K562 (cell line): ENCODE results near the gene FAM20B. TPM values are rescaled to one million over a fixed set of nuclear protein-coding genes. Genes with fewer than 3 reads are reported as not detected.

ENCODE experiments used
- CHD1 ChIP-seq: fragments of 200-600 bp; sonication (generic); IDR thresholded peaks from one replicate; pipeline ENCODE4 v1.6.1; 2012; ENCODE audit warnings: mild to moderate bottlenecking, moderate library complexity, low read length, inconsistent platforms
- CXXC5 ChIP-seq: fragments of 250-450 bp; sonication (Bioruptor Pico); IDR thresholded peaks from 2 replicates; pipeline ENCODE4 v1.8.0; 2022; ENCODE audit warnings: inconsistent platforms, mild to moderate bottlenecking, moderate library complexity
- E2F3 ChIP-seq: fragments of 250-450 bp; sonication (Bioruptor Pico); IDR thresholded peaks from 2 replicates; pipeline ENCODE4 v1.4.0; 2020; ENCODE audit warnings: mild to moderate bottlenecking
- E2F5 ChIP-seq: sonication (generic); formaldehyde crosslinking; IDR thresholded peaks from 2 replicates; pipeline ENCODE4 v1.8.0; 2022; ENCODE audit warnings: mild to moderate bottlenecking, missing genetic modification reagents
- EP400 ChIP-seq: fragments of 450-650 bp; IDR thresholded peaks from 2 replicates; pipeline ENCODE4 v1.6.1; 2017; ENCODE audit warnings: antibody characterized with exemption, mild to moderate bottlenecking, moderate library complexity
- FOXK1 ChIP-seq: sonication (generic); formaldehyde crosslinking; IDR thresholded peaks from 2 replicates; pipeline ENCODE4 v1.8.0; 2022; ENCODE audit warnings: missing genetic modification reagents, mild to moderate bottlenecking, borderline replicate concordance
- FOXK2 ChIP-seq, 2 experiments: fragments of 450-650 bp; IDR thresholded peaks in 1 of 2; conservative IDR thresholded peaks in 1 of 2; 2 replicates each; pipeline ENCODE4 v1.6.1; 2016; ENCODE audit warnings: low read depth in 2 of 2, mild to moderate bottlenecking in 1 of 2
- GTF2F1 ChIP-seq: IDR thresholded peaks from 2 replicates; pipeline ENCODE4 v1.6.1; 2011; ENCODE audit warnings: low read depth, low read length, improper control_type of control experiment
- HDAC8 ChIP-seq: fragments of 450-650 bp; IDR thresholded peaks from 2 replicates; pipeline ENCODE4 v1.6.1; 2016; ENCODE audit warnings: mild to moderate bottlenecking, missing genetic modification characterization, moderate library complexity, missing compliant biosample characterization
- JUN ChIP-seq, 2 experiments: sonication (generic) in 1 of 2; formaldehyde crosslinking in 1 of 2; IDR thresholded peaks; 2 replicates each; pipeline versions ENCODE4 v1.6.1 to v1.8.0; 2012 to 2022; ENCODE audit warnings: borderline replicate concordance in 2 of 2, mild to moderate bottlenecking in 2 of 2, improper control_type of control experiment in 1 of 2, low read depth in 1 of 2, low read length in 1 of 2, missing genetic modification reagents in 1 of 2
- POLR2B ChIP-seq: fragments of 450-650 bp; IDR thresholded peaks from 2 replicates; pipeline ENCODE4 v1.6.1; 2018; ENCODE audit warnings: low read depth; ENCODE audit not compliant: partially characterized antibody
- SMAD3 ChIP-seq: fragments of 450-650 bp; formaldehyde crosslinking; conservative IDR thresholded peaks from 2 replicates; pipeline ENCODE4 v1.4.0; 2020; ENCODE audit warnings: mild to moderate bottlenecking
- SOX6 ChIP-seq: fragments of 450-650 bp; IDR thresholded peaks from 2 replicates; pipeline ENCODE4 v1.6.1; 2014; ENCODE audit warnings: mild to moderate bottlenecking
- TCF3 ChIP-seq: sonication (generic); formaldehyde crosslinking; IDR thresholded peaks from 2 replicates; pipeline ENCODE4 v1.4.0; 2020; ENCODE audit warnings: mild to moderate bottlenecking, missing genetic modification reagents
- ZNF274 ChIP-seq: IDR thresholded peaks from 2 replicates; pipeline ENCODE4 v1.6.1; 2011; ENCODE audit warnings: low read depth, mild to moderate bottlenecking, low read length, moderate library complexity, borderline replicate concordance
- ZNF311 ChIP-seq: fragments of 250-450 bp; sonication (Bioruptor Pico); IDR thresholded peaks from 2 replicates; pipeline ENCODE4 v1.4.0; 2020; ENCODE audit warnings: mild to moderate bottlenecking, moderate library complexity
- ZNF316 ChIP-seq: fragments of 450-650 bp; IDR thresholded peaks from 2 replicates; pipeline ENCODE4 v1.6.1; 2016
- ZNF695 ChIP-seq: fragments of 450-650 bp; formaldehyde crosslinking; IDR thresholded peaks from 2 replicates; pipeline ENCODE4 v1.4.0; 2020; ENCODE audit warnings: mild to moderate bottlenecking, moderate library complexity
- ZNF740 ChIP-seq, 3 experiments: fragments of 200-800 bp in 1 of 3; sonication (Bioruptor generic) in 1 of 3; sonication (generic) in 1 of 3; formaldehyde crosslinking in 1 of 3; IDR thresholded peaks; 2 replicates each; pipeline versions ENCODE4 v1.6.1 to v1.8.0; 2016 to 2022; ENCODE audit warnings: mild to moderate bottlenecking in 2 of 3, missing compliant biosample characterization in 2 of 3, missing genetic modification characterization in 2 of 3, missing genetic modification reagents in 1 of 3
- ZNF75A ChIP-seq: fragments of 450-650 bp; formaldehyde crosslinking; IDR thresholded peaks from 2 replicates; pipeline ENCODE4 v1.4.0; 2020; ENCODE audit warnings: mild to moderate bottlenecking
- polyA plus RNA-seq, 8 experiments: library from polyadenylated mRNA; depleted of rRNA in 4 of 8; stranded (reverse) in 5 of 8; unstranded in 3 of 8; fragments of >200 nt; fragmentation: Nextera tagmentation in 2 of 8; fragmentation: Illumina TruSeq in 1 of 8; extraction: Ambion mirVana in 2 of 8; extraction: Trizol in 1 of 8; gene quantifications; 2 replicates each; pipeline versions ENCODE4 v1.2.1 to v1.2.3, GENCODE V29; 2011 to 2014; ENCODE audit warnings: inconsistent platforms in 1 of 8, missing spikeins in 1 of 8
- total RNA-seq, 7 experiments: library from RNA; depleted of rRNA in 6 of 7; stranded (reverse); fragments of >200 nt in 6 of 7; fragmentation: Illumina TruSeq in 2 of 7; extraction: Trizol in 2 of 7; gene quantifications; 2 replicates each; pipeline versions ENCODE4 v1.2.1 to v1.2.3, GENCODE V29; 2011 to 2021; ENCODE audit warnings: low replicate concordance in 1 of 7
- TF ChIP-seq, protein P1 (sequence below): fragments of 450-650 bp; IDR thresholded peaks from 2 replicates; pipeline ENCODE4 v1.6.1; 2016; ENCODE audit warnings: antibody characterized with exemption
- TF ChIP-seq, protein P2 (sequence below): fragments of 450-650 bp; IDR thresholded peaks from 2 replicates; pipeline ENCODE4 v1.6.1; 2018; ENCODE audit warnings: mild to moderate bottlenecking, low read depth; ENCODE audit not compliant: partially characterized antibody

The FAM20B gene
- total and polyA plus RNA-seq, 9 of the 15 experiments (the other 6 are each of a cell fraction or from before 2014, with no cell fraction given): 7.2 to 67.5 (median 42.9) TPM

- TF ChIP-seq ZNF740 (CRISPR knock-in tag; IDR thresholded peaks at IDR 0.05) (no peak), ZNF740 (tag; IDR thresholded peaks at IDR 0.05) (no peak), E2F3 (CRISPR knock-in tag) (no peak), GTF2F1 (no peak), ZNF695 (CRISPR knock-in tag) (no peak), SOX6 (peak; percentile 13; the same call in 1 of the 2 replicates), CXXC5 (CRISPR knock-in tag) (peak; percentile 22; the same call in 1 of the 2 replicates), FOXK1 (CRISPR knock-in tag) (no peak), SMAD3 (CRISPR knock-in tag) (no peak), HDAC8 (tag) (no peak), ZNF311 (CRISPR knock-in tag) (no peak), POLR2B (peak; percentile 1), EP400 (peak; percentile 15; the same call in 1 of the 2 replicates), CHD1 (peak; percentile 46), ZNF274 (no peak), FOXK2 (conservative IDR thresholded peaks at IDR 0.05 in 1 of 2, IDR thresholded peaks at IDR 0.05 in 1 of 2; ENCODE audit: low read depth in 2 of 2) (0 out of 4 replicates have a peak, but pooled peaks of 1 of the 2 experiments have one; percentile 12), JUN (IDR thresholded peaks at IDR 0.05; ENCODE audit: borderline replicate concordance, low read depth, low read length) (peak; percentile 85), JUN (CRISPR knock-in tag; IDR thresholded peaks at IDR 0.05; ENCODE audit: borderline replicate concordance) (no peak), TCF3 (CRISPR knock-in tag) (peak; percentile 52), E2F5 (CRISPR knock-in tag) (no peak), ZNF75A (CRISPR knock-in tag) (no peak), ZNF316 (peak; percentile 67)
- TF ChIP-seq, protein P1, sequence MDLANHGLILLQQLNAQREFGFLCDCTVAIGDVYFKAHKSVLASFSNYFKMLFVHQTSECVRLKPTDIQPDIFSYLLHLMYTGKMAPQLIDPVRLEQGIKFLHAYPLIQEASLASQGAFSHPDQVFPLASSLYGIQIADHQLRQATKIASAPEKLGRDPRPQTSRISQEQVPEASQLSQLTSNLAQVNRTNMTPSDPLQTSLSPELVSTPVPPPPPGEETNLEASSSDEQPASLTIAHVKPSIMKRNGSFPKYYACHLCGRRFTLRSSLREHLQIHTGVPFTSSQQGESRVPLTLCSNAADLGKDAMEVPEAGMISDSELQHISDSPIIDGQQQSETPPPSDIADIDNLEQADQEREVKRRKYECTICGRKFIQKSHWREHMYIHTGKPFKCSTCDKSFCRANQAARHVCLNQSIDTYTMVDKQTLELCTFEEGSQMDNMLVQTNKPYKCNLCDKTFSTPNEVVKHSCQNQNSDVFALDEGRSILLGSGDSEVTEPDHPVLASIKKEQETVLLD: peak; percentile 58; the same call in 1 of the 2 replicates
- TF ChIP-seq, protein P2, sequence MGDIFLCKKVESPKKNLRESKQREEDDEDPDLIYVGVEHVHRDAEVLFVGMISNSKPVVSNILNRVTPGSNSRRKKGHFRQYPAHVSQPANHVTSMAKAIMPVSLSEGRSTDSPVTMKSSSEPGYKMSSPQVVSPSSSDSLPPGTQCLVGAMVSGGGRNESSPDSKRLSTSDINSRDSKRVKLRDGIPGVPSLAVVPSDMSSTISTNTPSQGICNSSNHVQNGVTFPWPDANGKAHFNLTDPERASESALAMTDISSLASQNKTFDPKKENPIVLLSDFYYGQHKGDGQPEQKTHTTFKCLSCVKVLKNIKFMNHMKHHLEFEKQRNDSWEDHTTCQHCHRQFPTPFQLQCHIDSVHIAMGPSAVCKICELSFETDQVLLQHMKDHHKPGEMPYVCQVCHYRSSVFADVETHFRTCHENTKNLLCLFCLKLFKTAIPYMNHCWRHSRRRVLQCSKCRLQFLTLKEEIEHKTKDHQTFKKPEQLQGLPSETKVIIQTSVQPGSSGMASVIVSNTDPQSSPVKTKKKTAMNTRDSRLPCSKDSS: no peak
Observed at GRCh38 chr1:179017383-179018326, 8.0 kb upstream of the FAM20B start (continued).
